GM12801 (cell line): ENCODE measurements around the gene RPS27L.

Experiments
- TF ChIP-seq, protein P1 (sequence below): IDR thresholded peaks from one replicate; pipeline ENCODE4 v1.5.1; 2011; ENCODE audit warnings: control low read depth; ENCODE audit not compliant: insufficient read length; ENCODE audit errors: extremely low read depth

RPS27L gene

DNA sequence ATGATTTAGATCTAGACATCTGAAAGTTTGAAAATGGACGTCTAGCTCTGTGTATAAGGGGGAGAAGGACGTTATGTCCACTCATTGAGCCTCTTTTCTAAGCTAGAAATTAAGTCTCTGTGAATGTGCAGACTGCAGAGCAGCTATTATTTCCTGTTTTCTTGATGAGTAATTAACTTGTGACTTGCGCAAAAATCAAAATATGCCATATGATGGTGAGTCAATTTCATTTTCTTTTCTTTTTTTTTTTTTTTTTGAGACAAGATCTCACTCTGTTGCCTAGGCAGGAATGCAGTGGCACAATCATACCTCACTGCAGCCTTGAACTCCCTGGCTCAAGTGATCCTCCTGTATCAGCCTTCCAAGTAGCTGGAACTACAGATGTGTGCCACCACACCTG lies 21.5 kb downstream of the RPS27L start:
- TF ChIP-seq, protein P1, sequence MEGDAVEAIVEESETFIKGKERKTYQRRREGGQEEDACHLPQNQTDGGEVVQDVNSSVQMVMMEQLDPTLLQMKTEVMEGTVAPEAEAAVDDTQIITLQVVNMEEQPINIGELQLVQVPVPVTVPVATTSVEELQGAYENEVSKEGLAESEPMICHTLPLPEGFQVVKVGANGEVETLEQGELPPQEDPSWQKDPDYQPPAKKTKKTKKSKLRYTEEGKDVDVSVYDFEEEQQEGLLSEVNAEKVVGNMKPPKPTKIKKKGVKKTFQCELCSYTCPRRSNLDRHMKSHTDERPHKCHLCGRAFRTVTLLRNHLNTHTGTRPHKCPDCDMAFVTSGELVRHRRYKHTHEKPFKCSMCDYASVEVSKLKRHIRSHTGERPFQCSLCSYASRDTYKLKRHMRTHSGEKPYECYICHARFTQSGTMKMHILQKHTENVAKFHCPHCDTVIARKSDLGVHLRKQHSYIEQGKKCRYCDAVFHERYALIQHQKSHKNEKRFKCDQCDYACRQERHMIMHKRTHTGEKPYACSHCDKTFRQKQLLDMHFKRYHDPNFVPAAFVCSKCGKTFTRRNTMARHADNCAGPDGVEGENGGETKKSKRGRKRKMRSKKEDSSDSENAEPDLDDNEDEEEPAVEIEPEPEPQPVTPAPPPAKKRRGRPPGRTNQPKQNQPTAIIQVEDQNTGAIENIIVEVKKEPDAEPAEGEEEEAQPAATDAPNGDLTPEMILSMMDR, result no peak

DNA sequence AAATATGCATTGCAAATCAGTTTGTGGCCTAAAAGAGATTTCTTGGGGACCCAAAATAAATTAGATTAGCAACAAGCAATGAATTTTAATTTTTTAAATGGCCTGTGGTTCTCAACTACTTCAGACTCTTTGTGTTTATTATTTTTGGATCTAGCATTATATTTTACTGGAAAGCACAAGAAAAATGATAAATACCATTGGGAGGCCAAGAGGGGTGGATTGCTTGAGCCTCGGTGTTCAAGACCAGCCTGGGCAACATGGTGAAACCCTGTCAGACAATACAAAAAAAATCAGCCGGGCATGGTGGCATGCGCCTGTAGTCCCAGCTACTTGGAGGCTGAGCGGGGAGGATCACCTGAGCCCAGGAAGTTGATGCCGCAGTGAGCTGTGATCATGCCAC lies 22.0 kb downstream of the RPS27L start:
- TF ChIP-seq, protein P1, result no peak

DNA sequence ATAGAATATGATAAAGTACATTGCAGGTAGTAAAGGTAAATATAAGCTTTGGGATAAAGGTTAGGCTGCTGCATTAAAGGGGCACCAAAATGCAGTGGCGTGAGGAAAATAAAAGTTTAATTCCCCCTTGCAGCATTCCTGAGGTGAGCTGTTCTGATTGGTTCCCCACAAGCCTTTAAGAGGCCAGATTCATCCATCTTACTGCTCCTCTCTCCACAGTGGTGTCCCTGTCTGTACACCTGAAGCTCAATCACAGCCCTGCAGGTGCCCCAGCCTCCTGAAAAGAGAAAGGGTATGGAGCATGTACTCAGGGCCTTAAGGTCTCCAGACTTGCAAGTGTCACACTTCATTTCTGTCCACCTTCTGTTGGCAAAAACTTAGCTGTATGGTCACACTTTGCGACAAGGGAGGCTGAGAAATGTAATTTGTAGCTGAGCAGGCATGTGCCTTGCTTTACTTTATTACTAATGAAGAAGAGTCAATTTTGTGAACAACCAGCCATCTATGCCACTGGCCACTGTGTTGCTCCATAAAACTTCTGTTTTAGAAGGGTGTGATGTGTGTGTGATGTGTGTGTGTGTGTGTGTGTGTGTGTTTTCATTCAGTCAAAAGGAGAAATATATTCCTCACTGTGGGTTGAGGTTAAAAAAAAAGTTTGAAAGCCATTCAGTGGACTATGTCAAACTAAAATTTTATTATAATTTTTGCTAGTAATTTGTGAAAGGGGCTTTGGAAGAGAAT lies 22.9 kb downstream of the RPS27L start:
- TF ChIP-seq, protein P1, result no peak

DNA sequence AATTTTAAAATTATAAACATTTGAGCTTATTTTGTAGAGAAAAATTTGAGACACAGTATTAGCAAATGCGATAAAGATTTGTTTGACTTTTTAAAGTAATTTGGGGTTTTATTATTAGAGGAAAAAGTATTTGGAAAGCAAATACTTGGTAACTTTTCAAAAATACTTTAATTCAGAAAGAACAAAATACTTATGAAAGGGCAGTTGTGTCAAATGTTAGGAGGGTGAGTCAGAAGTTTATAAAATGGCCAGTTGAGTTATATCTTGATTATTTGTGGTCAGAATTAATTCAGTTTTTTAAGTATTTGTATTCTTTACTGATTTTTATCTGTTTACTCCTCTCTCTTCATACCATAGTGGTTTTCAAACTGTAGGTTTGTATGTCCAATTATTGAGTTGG lies 23.5 kb downstream of the RPS27L start:
- TF ChIP-seq, protein P1, result no peak

DNA sequence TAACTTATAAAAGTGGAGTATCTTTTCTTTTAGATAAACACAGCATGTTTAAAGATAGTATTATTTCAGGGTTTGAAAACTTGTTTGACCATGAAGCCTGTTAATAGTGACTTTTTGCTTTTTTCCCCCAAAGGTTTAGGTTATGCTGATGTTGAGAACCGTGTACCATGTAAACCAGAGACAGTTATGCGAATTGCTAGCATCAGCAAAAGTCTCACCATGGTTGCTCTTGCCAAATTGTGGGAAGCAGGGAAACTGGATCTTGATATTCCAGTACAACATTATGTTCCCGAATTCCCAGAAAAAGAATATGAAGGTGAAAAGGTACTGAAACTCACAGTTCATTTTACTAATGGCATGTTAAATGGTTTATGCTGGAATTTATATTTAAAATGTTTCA lies 30.6 kb downstream of the RPS27L start:
- TF ChIP-seq, protein P1, result no peak

GRCh38 chr15:63124506-63124905 lies 32.8 kb downstream of the RPS27L start:
- TF ChIP-seq, protein P1, result no peak

- TF ChIP-seq, protein P1, result no peak
Observed at GRCh38 chr15:63122002-63122875, 35.0 kb downstream of the RPS27L start.
